Activated CD4-positive, alpha-beta T cell treated with anti-CD3 and anti-CD28 coated beads for 36 hours (primary cell): Measurements from ENCODE around the gene ZNF540. TPM values are rescaled to one million over a fixed set of nuclear protein-coding genes. Genes with fewer than 3 reads are reported as not detected.
"Not testable (repeated sequence)": the region's sequence is repeated elsewhere in the genome, so short reads cannot be mapped to it uniquely, and the experiment has no call there.

Experiments
- ATAC-seq: fragments of 200-7000 bp; cut with Tn5 transposase; one replicate; pipeline ENCODE4 v1.10.0; 2021; ENCODE audit warnings: mild to moderate bottlenecking, moderate library complexity
- CTCF ChIA-PET: fragments of 350-600 bp; sonication (Branson Sonifier 250); formaldehyde crosslinking; loops from one replicate; lab custom pipeline; 2021; ENCODE audit warnings: antibody characterized with exemption; lab: Charles Lee
- POLR2A ChIA-PET: fragments of 350-600 bp; sonication (Branson Sonifier 250); formaldehyde crosslinking; loops from one replicate; lab custom pipeline; 2021; ENCODE audit warnings: antibody characterized with exemption, inconsistent platforms; lab: Charles Lee
- DNase-seq: peaks from one replicate; pipeline ENCODE4 v3.0.0-alpha.2; 2020
- H3K27ac Mint-ChIP-seq: one replicate; pipeline ENCODE4 v1.8.0; 2021; ENCODE audit warnings: mixed read lengths
- H3K27me3 Mint-ChIP-seq: one replicate; pipeline ENCODE4 v1.8.0; 2021; ENCODE audit warnings: mixed read lengths
- H3K36me3 Mint-ChIP-seq: one replicate; pipeline ENCODE4 v1.8.0; 2021; ENCODE audit warnings: low read depth, mixed read lengths
- H3K4me1 Mint-ChIP-seq: one replicate; pipeline ENCODE4 v1.8.0; 2021; ENCODE audit warnings: mixed read lengths
- H3K4me3 Mint-ChIP-seq: one replicate; pipeline ENCODE4 v1.8.0; 2021; ENCODE audit warnings: mild to moderate bottlenecking, moderate library complexity, mixed read lengths
- H3K9me3 Mint-ChIP-seq: one replicate; pipeline ENCODE4 v1.8.0; 2021; ENCODE audit warnings: low read depth, mixed read lengths
- intact Hi-C, 2 experiments: fragments of 100-400 bp; cut with DNase I in 1 of 2; cut with micrococcal nuclease in 1 of 2; formaldehyde crosslinking; loops; one replicate each; pipeline versions ENCODE4 v1.14.2 to v1.15.1; 2022 to 2024; cut with DNase I, micrococcal nuclease
- total RNA-seq, 2 experiments: library from RNA; stranded (reverse); gene quantifications; one replicate each; pipeline ENCODE4 v1.2.3, GENCODE V29; 2021

The ZNF540 gene
- total RNA-seq, 2 experiments from 2014 or later = 0.67 to 1.1 TPM

- Mint-ChIP-seq H3K4me1 (no peaks in the 10 kb centered on the region), H3K27ac (no peak overlapping the region), H3K9me3 (peaks cover 49% of the 10 kb centered on the region), H3K27me3 (no peaks in the 10 kb centered on the region), H3K36me3 (peaks cover 52% of the 10 kb centered on the region), H3K4me3 (no peak overlapping the region)
- CTCF ChIA-PET = no interaction called here
- no peak for DNase-seq
- no peak for ATAC-seq
- intact Hi-C loops = no loop called here
- POLR2A ChIA-PET = no interaction called here
Measured at GRCh38 chr19:37635076-37636056, 40.7 kb downstream of the ZNF540 start.

GRCh38 chr19:37654118-37654517 is 59.4 kb downstream of the ZNF540 start:
- Mint-ChIP-seq H3K36me3 (peaks cover 34% of the 10 kb centered on the region), H3K4me1 (peaks cover 33% of the 10 kb centered on the region), H3K4me3 (peak overlapping the region; percentile 94), H3K27me3 (no peaks in the 10 kb centered on the region), H3K9me3 (peaks cover 5% of the 10 kb centered on the region), H3K27ac (peak overlapping the region; percentile 99)
- ATAC-seq = no peak
- intact Hi-C loops = loop anchor here (2.0 kb wide), 2 partner anchors 65 to 575 kb away; partner anchors contain the start of genes ZNF420 (in 1 of the 2) and ZNF607 (in 1 of the 2)
- ChIA-PET CTCF (interaction anchor here (0.6 kb wide), 1 partner anchor 282 kb away, joined by 3 read pairs; no protein-coding TSS in a partner anchor), POLR2A (no interaction called here)
- DNase-seq = no peak

- no peaks in the 10 kb centered on the region for H3K27me3 Mint-ChIP-seq
- peak overlapping the region; percentile 99 for H3K27ac Mint-ChIP-seq
- peak; percentile 56 for DNase-seq
- peak overlapping the region; percentile 94 for H3K4me3 Mint-ChIP-seq
- ChIA-PET CTCF (no interaction called here), POLR2A (no interaction called here)
- H3K4me1 Mint-ChIP-seq = peaks cover 33% of the 10 kb centered on the region
- peaks cover 5% of the 10 kb centered on the region for H3K9me3 Mint-ChIP-seq
- peak; percentile 11 for ATAC-seq
- H3K36me3 Mint-ChIP-seq = peaks cover 30% of the 10 kb centered on the region
- intact Hi-C loops = loop anchor here (1.0 to 5.0 kb wide), 16 partner anchors 38 to 817 kb away; partner anchors contain the start of genes ZNF540 (in 2 of the 2), ZNF571 (in 2 of the 2), ZNF573 (in 2 of the 2) and ZNF607 (in 2 of the 2)
Measured at GRCh38 chr19:37654629-37655300, 60.1 kb downstream of the ZNF540 start.

- Mint-ChIP-seq H3K9me3 (peaks cover 5% of the 10 kb centered on the region), H3K36me3 (peaks cover 27% of the 10 kb centered on the region), H3K27me3 (no peaks in the 10 kb centered on the region), H3K4me1 (peaks cover 33% of the 10 kb centered on the region), H3K27ac (peak within 1 kb of the TSS; percentile 99), H3K4me3 (peak within 1 kb of the TSS; percentile 94)
- ATAC-seq = peak; percentile 75
- ChIA-PET POLR2A (no interaction called here), CTCF (no interaction called here)
- peak; percentile 90 for DNase-seq
- intact Hi-C loops = loop anchor here (1.0 to 5.0 kb wide), 16 partner anchors 37 to 818 kb away; partner anchors contain the start of genes ZNF540 (in 2 of the 2), ZNF571 (in 2 of the 2), ZNF573 (in 2 of the 2) and ZNF607 (in 2 of the 2)
Measured at GRCh38 chr19:37655301-37655688, 60.6 kb downstream of the ZNF540 start, which contains the start of gene ZFP30. Gene ZFP30 (minus strand): TSS chr19:37655465. CDS start chr19:37647822, 7,643 bp downstream.

GRCh38 chr19:37655689-37656371 is 61.2 kb downstream of the ZNF540 start:
- intact Hi-C loops = loop anchor here (1.0 to 5.0 kb wide), 16 partner anchors 36 to 819 kb away; partner anchors contain the start of genes ZNF540 (in 2 of the 2), ZNF571 (in 2 of the 2), ZNF573 (in 2 of the 2) and ZNF607 (in 2 of the 2)
- peaks cover 29% of the 10 kb centered on the region for H3K36me3 Mint-ChIP-seq
- POLR2A ChIA-PET = no interaction called here

GRCh38 chr19:37657157-37657556 is 62.5 kb downstream of the ZNF540 start:
- Mint-ChIP-seq H3K4me3 (peak overlapping the region; percentile 94), H3K27ac (peak overlapping the region; percentile 65), H3K4me1 (peaks cover 33% of the 10 kb centered on the region), H3K36me3 (peaks cover 32% of the 10 kb centered on the region)
- POLR2A ChIA-PET, H3K9me3 Mint-ChIP-seq, ATAC-seq, DNase-seq, H3K27me3 Mint-ChIP-seq: not testable (repeated sequence)
- intact Hi-C loops = loop anchor here in 1 of 2 experiments (5.0 kb wide), 6 partner anchors 105 to 820 kb away; partner anchors contain the start of genes CATSPERG, KCNK6, YIF1B and ZNF383
- CTCF ChIA-PET = interaction anchor here (0.7 to 1.0 kb wide), 2 partner anchors 63 to 78 kb away, joined by 3 read pairs; no protein-coding TSS in a partner anchor

More at GRCh38 chr19:37655689-37656371, 61.2 kb downstream of the ZNF540 start:
- CTCF ChIA-PET = interaction anchor here (1.0 kb wide), 1 partner anchor 64 kb away, joined by 3 read pairs; no protein-coding TSS in a partner anchor
- Mint-ChIP-seq H3K4me3 (peak overlapping the region; percentile 94), H3K27ac (peak overlapping the region; percentile 99), H3K27me3 (no peaks in the 10 kb centered on the region), H3K4me1 (peaks cover 33% of the 10 kb centered on the region), H3K9me3 (peaks cover 7% of the 10 kb centered on the region)
- DNase-seq = peak; percentile 93
- ATAC-seq = peak; percentile 79

Other genes with a start within 250 kb of the ZNF540 start
- gene ZNF527, start 223.8 kb upstream of the ZNF540 start, total RNA-seq = 1 to 10 TPM; 5.0 to 5.4 TPM
- 1 to 10 TPM; 7.4 to 9.1 TPM for gene ZNF569, start 127.4 kb upstream of the ZNF540 start, total RNA-seq
- gene ZNF570, start 125.5 kb upstream of the ZNF540 start, total RNA-seq = 1 to 10 TPM; 4.5 to 4.8 TPM
- gene ZNF793, start 87.9 kb upstream of the ZNF540 start, total RNA-seq = 1 to 10 TPM; 4.4 to 4.7 TPM
- gene ZNF571, start 84 bp upstream of the ZNF540 start, total RNA-seq = 1 to 10 TPM; 2.4 to 2.9 TPM
- gene ZFP30, start 60.6 kb downstream of the ZNF540 start, total RNA-seq = 10 to 100 TPM in 1 of 2 experiments, 1 to 10 TPM in 1; 9.4 to 11.1 TPM
- 1 to 10 TPM; 4.9 to 8.3 TPM for gene ZNF607, start 124.9 kb downstream of the ZNF540 start, total RNA-seq
- 1 to 10 TPM; 8.9 to 9.7 TPM for gene ZNF573, start 184.7 kb downstream of the ZNF540 start, total RNA-seq